ENCODE measurements around the gene CENPVL1. TPM values are rescaled to one million over a fixed set of nuclear protein-coding genes. Genes with fewer than 3 reads are reported as not detected.
"Not testable (repeated sequence)": the region's sequence is repeated elsewhere in the genome, so short reads cannot be mapped to it uniquely, and the experiment has no call there.

Gene CENPVL1
- total RNA-seq, result not detected
- long read RNA-seq, result 0 reads

- H3K36me3 ChIP-seq; H3K27me3 ChIP-seq; intact Hi-C loops (cut with DNase I); H3K27ac ChIP-seq; H3K4me1 ChIP-seq; H3K4me3 ChIP-seq; H3K9me3 ChIP-seq; DNase-seq; ATAC-seq: not testable (repeated sequence)
- WGBS (ENCODE audit: insufficient coverage, low coverage, low lambda C conversion rate, missing lambda C conversion rate), result no CpG with 5 or more reads among the region's 87 CpGs
Observed at GRCh38 chrX:51710277-51711164, at the start of gene CENPVL1. Gene CENPVL1, plus strand, starts transcription at chrX:51710512. Its CDS starts 0 bp downstream, at chrX:51710512.

GRCh38 chrX:51665981-51666380 lies 44.3 kb upstream of the CENPVL1 start:
- no peaks in the 10 kb centered on the region for H3K36me3 ChIP-seq
- TF ChIP-seq, protein P1, sequence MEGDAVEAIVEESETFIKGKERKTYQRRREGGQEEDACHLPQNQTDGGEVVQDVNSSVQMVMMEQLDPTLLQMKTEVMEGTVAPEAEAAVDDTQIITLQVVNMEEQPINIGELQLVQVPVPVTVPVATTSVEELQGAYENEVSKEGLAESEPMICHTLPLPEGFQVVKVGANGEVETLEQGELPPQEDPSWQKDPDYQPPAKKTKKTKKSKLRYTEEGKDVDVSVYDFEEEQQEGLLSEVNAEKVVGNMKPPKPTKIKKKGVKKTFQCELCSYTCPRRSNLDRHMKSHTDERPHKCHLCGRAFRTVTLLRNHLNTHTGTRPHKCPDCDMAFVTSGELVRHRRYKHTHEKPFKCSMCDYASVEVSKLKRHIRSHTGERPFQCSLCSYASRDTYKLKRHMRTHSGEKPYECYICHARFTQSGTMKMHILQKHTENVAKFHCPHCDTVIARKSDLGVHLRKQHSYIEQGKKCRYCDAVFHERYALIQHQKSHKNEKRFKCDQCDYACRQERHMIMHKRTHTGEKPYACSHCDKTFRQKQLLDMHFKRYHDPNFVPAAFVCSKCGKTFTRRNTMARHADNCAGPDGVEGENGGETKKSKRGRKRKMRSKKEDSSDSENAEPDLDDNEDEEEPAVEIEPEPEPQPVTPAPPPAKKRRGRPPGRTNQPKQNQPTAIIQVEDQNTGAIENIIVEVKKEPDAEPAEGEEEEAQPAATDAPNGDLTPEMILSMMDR (IDR thresholded peaks at IDR 0.05), result no peak
- no peak for TF ChIP-seq POLR2A (IDR thresholded peaks at IDR 0.05)
- H3K9me3 ChIP-seq, result no peaks in the 10 kb centered on the region
- no peak overlapping the region for H3K27ac ChIP-seq
- H3K4me1 ChIP-seq, result no peaks in the 10 kb centered on the region
- ATAC-seq (no peak), DNase-seq (no peak)
- WGBS (ENCODE audit: insufficient coverage, low coverage, low lambda C conversion rate, missing lambda C conversion rate), result 43% methylated on average over 5 of the region's 5 CpGs
- H3K27me3 ChIP-seq, result peaks cover 0 to 14% of the 10 kb centered on the region in 2 donors
- H3K4me3 ChIP-seq, result no peak overlapping the region
- intact Hi-C loops (cut with DNase I), result no loop called here

DNA sequence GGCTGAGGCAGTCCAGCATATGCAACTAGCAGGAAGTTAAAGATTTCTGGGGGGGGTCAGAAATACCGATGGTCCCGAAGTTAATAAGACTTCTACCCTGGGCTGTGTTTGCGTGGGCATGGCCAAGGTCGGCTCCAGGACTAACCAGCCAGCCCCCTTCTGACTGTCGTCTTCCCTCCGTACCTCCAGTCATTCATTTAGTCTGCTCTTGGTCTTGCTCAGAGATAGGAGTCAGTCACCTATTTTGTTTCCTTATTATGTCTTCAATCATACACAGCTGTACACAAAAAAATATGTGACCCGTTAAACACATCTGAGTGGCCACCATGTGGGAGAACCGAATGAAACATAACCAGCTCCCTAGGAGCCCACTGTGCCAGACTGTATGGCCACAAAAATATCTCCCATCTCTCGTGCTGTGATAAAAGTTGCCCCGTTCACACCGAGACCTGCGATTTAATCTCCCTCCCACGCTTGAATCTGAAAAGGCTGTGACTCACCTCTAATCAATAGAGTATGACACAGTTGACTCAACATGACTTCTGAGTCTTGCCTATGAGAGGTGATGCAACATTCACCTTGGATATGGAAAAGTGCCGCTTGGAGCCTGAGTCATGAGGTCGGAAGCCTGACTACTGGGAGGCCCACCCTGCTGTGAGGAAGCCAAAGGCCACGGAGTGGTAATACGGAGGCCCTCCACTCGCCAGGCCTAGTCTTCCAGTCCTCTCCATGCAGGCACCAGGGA lies 30.5 kb upstream of the CENPVL1 start:
- H3K4me3 ChIP-seq; H3K27ac ChIP-seq; intact Hi-C loops (cut with DNase I); H3K9me3 ChIP-seq; H3K4me1 ChIP-seq; H3K36me3 ChIP-seq; H3K27me3 ChIP-seq; DNase-seq: not testable (repeated sequence)
- WGBS (ENCODE audit: insufficient coverage, low coverage, low lambda C conversion rate, missing lambda C conversion rate), result no CpG with 5 or more reads among the region's 18 CpGs
- peak in 1 of 4 donors; percentile 25 for ATAC-seq

DNA sequence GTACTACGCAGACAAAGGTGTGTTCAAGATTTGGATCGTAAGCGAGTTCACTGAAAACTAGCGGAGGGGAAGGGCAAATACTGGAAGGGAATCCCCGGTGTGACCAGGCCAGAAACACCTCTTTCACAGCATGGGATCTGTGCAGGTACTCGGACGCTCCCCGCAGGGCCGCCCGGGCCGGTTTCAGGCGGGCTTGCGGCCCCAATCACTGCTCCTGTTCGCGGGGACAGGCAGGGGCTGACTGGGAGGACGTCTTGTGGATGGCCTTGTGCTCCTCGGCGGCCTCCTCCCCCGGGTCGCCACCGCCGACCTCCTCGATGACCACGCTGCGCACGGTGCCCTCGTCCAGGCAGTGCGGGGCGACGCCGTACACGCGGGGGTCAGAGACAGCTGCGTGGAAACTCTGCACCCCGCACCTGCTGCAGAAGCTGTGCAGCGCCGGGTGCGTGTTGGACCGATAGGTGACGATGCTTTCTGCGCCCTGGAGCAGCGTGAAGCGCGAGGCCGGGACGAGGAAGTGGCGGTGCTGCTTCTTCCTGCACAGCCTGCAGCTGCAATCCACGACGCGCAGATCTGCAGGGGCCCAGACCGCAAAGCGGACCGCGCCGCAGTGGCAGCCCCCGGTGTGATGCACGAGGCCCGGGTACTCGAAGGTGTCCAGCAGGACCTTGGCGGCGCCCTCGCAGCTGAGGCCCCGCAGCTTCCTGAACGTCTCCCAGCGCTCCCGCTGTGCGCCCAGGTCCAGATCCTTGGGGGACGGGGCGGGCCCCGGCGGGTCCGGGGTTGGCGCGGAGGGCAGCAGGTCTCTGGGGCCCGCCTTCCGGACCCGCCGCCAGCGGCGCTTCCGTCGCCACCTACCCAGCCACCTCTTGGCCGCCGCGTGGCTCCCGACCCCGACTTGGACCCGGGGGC lies 28.2 kb upstream of the CENPVL1 start:
- intact Hi-C loops (cut with DNase I); H3K4me3 ChIP-seq; H3K36me3 ChIP-seq; H3K9me3 ChIP-seq; H3K27me3 ChIP-seq; H3K27ac ChIP-seq; DNase-seq; H3K4me1 ChIP-seq: not testable (repeated sequence)
- ATAC-seq, result peak in 1 of 4 donors; percentile 17
- no CpG with 5 or more reads among the region's 88 CpGs for WGBS (ENCODE audit: insufficient coverage, low coverage, low lambda C conversion rate, missing lambda C conversion rate)

GRCh38 chrX:51682720-51683062 lies 27.6 kb upstream of the CENPVL1 start, which contains the start of gene CENPVL2:
Gene CENPVL2, minus strand, starts transcription at chrX:51682831. Its CDS starts 0 bp downstream, at chrX:51682831.
- no CpG with 5 or more reads among the region's 30 CpGs for WGBS (ENCODE audit: insufficient coverage, low coverage, low lambda C conversion rate, missing lambda C conversion rate)
- DNase-seq; H3K27me3 ChIP-seq; intact Hi-C loops (cut with DNase I); H3K4me1 ChIP-seq; H3K27ac ChIP-seq; H3K36me3 ChIP-seq; H3K4me3 ChIP-seq; H3K9me3 ChIP-seq: not testable (repeated sequence)
- ATAC-seq, result peak in 1 of 4 donors; percentile 16

DNA sequence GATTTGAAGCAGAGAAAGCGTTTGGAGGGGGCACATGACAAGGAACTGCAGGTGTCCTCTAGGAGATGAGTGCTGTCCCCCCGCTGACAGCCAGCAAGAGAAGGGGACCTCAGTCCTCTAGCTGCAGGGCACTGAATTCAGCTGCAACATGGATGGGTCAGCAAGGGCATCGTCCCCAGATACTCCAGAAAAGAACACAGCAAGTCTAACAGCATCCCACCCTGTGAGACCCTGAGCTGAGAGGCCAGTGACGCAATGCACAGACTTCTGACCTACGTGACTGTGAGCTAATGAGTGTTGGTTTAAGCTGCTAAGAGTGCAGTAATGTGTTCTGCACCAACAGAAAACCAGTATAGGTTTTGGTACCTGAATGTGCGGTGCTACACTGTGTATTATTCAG lies 16.1 kb upstream of the CENPVL1 start:
- ATAC-seq (no peak), DNase-seq (no peak)
- H3K36me3 ChIP-seq, result no peaks in the 10 kb centered on the region
- no peak for TF ChIP-seq POLR2A (IDR thresholded peaks at IDR 0.05)
- TF ChIP-seq, protein P1 (IDR thresholded peaks at IDR 0.05), result no peak
- no peak overlapping the region for H3K4me3 ChIP-seq
- H3K9me3 ChIP-seq, result no peaks in the 10 kb centered on the region
- WGBS (ENCODE audit: insufficient coverage, low coverage, low lambda C conversion rate, missing lambda C conversion rate), result 54% methylated on average over 4 of the region's 6 CpGs
- intact Hi-C loops (cut with DNase I), result no loop called here
- no peaks in the 10 kb centered on the region for H3K4me1 ChIP-seq
- no peak overlapping the region for H3K27ac ChIP-seq
- H3K27me3 ChIP-seq, result no peaks in the 10 kb centered on the region
